DND-41 (cell line): ENCODE data around the gene RBM25.

Source experiments
- ATAC-seq: fragments of 200-7000 bp; cut with Tn5 transposase; 3 replicates; pipeline ENCODE4 v1.9.1; 2021; ENCODE audit warnings: low read depth; ENCODE audit not compliant: insufficient read depth
- DNase-seq: peaks from one replicate; pipeline ENCODE4 v3.0.0-alpha.2; 2020
- H2AFZ ChIP-seq: 2 replicates; pipeline ENCODE4 v1.6.0; 2012; ENCODE audit warnings: low read depth, low read length
- H3K27ac ChIP-seq: 2 replicates; pipeline ENCODE4 v1.5.1; 2012; ENCODE audit warnings: low read length, inconsistent platforms
- H3K27me3 ChIP-seq: fragments of 200-600 bp; sonication (generic); 2 replicates; pipeline ENCODE4 v1.6.0; 2012; ENCODE audit warnings: low read length, mild to moderate bottlenecking, inconsistent platforms; ENCODE audit not compliant: insufficient read depth, poor library complexity
- H3K36me3 ChIP-seq: 2 replicates; pipeline ENCODE4 v1.5.1; 2012; ENCODE audit warnings: low read length, inconsistent platforms; ENCODE audit not compliant: insufficient read depth
- H3K4me1 ChIP-seq: 2 replicates; pipeline ENCODE4 v1.5.1; 2012; ENCODE audit warnings: mild to moderate bottlenecking, low read length; ENCODE audit not compliant: insufficient read depth
- H3K4me2 ChIP-seq: 2 replicates; pipeline ENCODE4 v1.6.0; 2012; ENCODE audit warnings: mild to moderate bottlenecking, moderate library complexity, low read length, inconsistent platforms; ENCODE audit not compliant: insufficient read depth
- H3K4me3 ChIP-seq, 2 experiments: fragments of 200-600 bp in 1 of 2; shearing (Covaris generic) in 1 of 2; 2 replicates each; pipeline ENCODE4 v1.5.1; 2012 to 2016; ENCODE audit warnings: inconsistent platforms in 2 of 2, low read length in 2 of 2, mild to moderate bottlenecking in 2 of 2, low read depth in 1 of 2, moderate library complexity in 1 of 2
- H3K79me2 ChIP-seq: 2 replicates; pipeline ENCODE4 v1.6.0; 2012; ENCODE audit warnings: low read length, inconsistent platforms; ENCODE audit not compliant: insufficient read depth
- H3K9ac ChIP-seq: 2 replicates; pipeline ENCODE4 v1.6.0; 2012; ENCODE audit warnings: low read depth, mild to moderate bottlenecking, inconsistent platforms, low read length, moderate library complexity
- H3K9me3 ChIP-seq: 2 replicates; pipeline ENCODE4 v1.5.1; 2012; ENCODE audit warnings: low read length, moderate library complexity, mild to moderate bottlenecking, inconsistent platforms; ENCODE audit not compliant: insufficient read depth, severe bottlenecking
- H4K20me1 ChIP-seq: 2 replicates; pipeline ENCODE4 v1.6.0; 2012; ENCODE audit warnings: low read length; ENCODE audit not compliant: insufficient read depth
- CTCF ChIP-seq: IDR thresholded peaks from 2 replicates; pipeline ENCODE4 v1.5.1; 2012; ENCODE audit warnings: borderline replicate concordance, low read length, moderate library complexity, mild to moderate bottlenecking; ENCODE audit not compliant: poor library complexity, severe bottlenecking; ENCODE audit errors: extremely low read depth
- EZH2 ChIP-seq: IDR thresholded peaks from 3 replicates; pipeline ENCODE4 v1.6.1; 2012; ENCODE audit warnings: borderline replicate concordance, low read depth, mild to moderate bottlenecking, moderate library complexity, low read length, inconsistent platforms; ENCODE audit not compliant: severe bottlenecking

RBM25 gene

GRCh38 chr14:73097421-73097820 lies 39.1 kb downstream of the RBM25 start:
- Histone ChIP-seq H3K9me3 (no peaks in the 10 kb centered on the region), H2AFZ (no peak overlapping the region), H3K4me3 (no peak overlapping the region), H3K4me1 (no peaks in the 10 kb centered on the region), H3K27me3 (no peaks in the 10 kb centered on the region), H4K20me1 (peaks cover 19% of the 10 kb centered on the region), H3K36me3 (peaks cover 94% of the 10 kb centered on the region), H3K79me2 (peaks cover 38% of the 10 kb centered on the region), H3K4me2 (no peak overlapping the region), H3K27ac (no peak overlapping the region), H3K9ac (no peak overlapping the region)
- no peak for TF ChIP-seq EZH2
- TF ChIP-seq CTCF = no peak
- DNase-seq = no peak
- no peak for ATAC-seq

GRCh38 chr14:73100334-73100733 lies 42.0 kb downstream of the RBM25 start:
- peaks cover 12% of the 10 kb centered on the region; the same call in 1 of the 2 replicates for H3K79me2 ChIP-seq
- peaks cover 8% of the 10 kb centered on the region; the same call in 1 of the 2 replicates for H4K20me1 ChIP-seq
- H3K36me3 ChIP-seq = peaks cover 100% of the 10 kb centered on the region
- no peak overlapping the region for H3K4me2 ChIP-seq
- H3K4me3 ChIP-seq = no peak overlapping the region
- no peaks in the 10 kb centered on the region for H3K27me3 ChIP-seq
- H2AFZ ChIP-seq = no peak overlapping the region
- ATAC-seq = no peak
- DNase-seq = no peak
- H3K9ac ChIP-seq = no peak overlapping the region
- no peak overlapping the region for H3K27ac ChIP-seq
- H3K9me3 ChIP-seq = no peaks in the 10 kb centered on the region
- TF ChIP-seq EZH2 (no peak), CTCF (no peak)
- no peaks in the 10 kb centered on the region for H3K4me1 ChIP-seq

- Histone ChIP-seq H3K9ac (no peak overlapping the region), H3K36me3 (peaks cover 98% of the 10 kb centered on the region), H3K4me2 (no peak overlapping the region), H3K4me1 (no peaks in the 10 kb centered on the region), H3K4me3 (no peak overlapping the region), H3K27ac (no peak overlapping the region), H2AFZ (no peak overlapping the region), H3K9me3 (no peaks in the 10 kb centered on the region), H3K27me3 (no peaks in the 10 kb centered on the region), H4K20me1 (peaks cover 3% of the 10 kb centered on the region; the same call in 1 of the 2 replicates), H3K79me2 (peaks cover 2% of the 10 kb centered on the region; the same call in 1 of the 2 replicates)
- TF ChIP-seq CTCF (no peak), EZH2 (no peak)
- no peak for DNase-seq
- no peak for ATAC-seq
Observed at GRCh38 chr14:73102806-73103497, 44.6 kb downstream of the RBM25 start.
